HEK293 (cell line): ENCODE data around the gene HCFC1.

ENCODE experiments used
- BCL11A ChIP-seq: fragments of 450-650 bp; formaldehyde crosslinking; IDR thresholded peaks from 2 replicates; pipeline ENCODE4 v1.5.1; 2016; ENCODE audit warnings: low read depth, missing biosample characterization, missing genetic modification characterization
- ZBTB1 ChIP-seq: fragments of 450-650 bp; formaldehyde crosslinking; IDR thresholded peaks from 2 replicates; pipeline ENCODE4 v1.5.1; 2016; ENCODE audit warnings: missing biosample characterization, missing genetic modification characterization
- ZNF184 ChIP-seq: fragments of 450-650 bp; IDR thresholded peaks from 2 replicates; pipeline ENCODE4 v1.5.1; 2018; ENCODE audit warnings: missing biosample characterization, mild to moderate bottlenecking, missing genetic modification characterization
- ZNF324 ChIP-seq: fragments of 450-650 bp; formaldehyde crosslinking; IDR thresholded peaks from 2 replicates; pipeline ENCODE4 v1.5.1; 2016; ENCODE audit warnings: missing biosample characterization, missing genetic modification characterization
- ZNF670 ChIP-seq: fragments of 450-650 bp; formaldehyde crosslinking; IDR thresholded peaks from 2 replicates; pipeline ENCODE4 v1.5.1; 2016; ENCODE audit warnings: missing biosample characterization, missing genetic modification characterization, low read depth
- ZNF776 ChIP-seq: fragments of 450-650 bp; formaldehyde crosslinking; IDR thresholded peaks from 2 replicates; pipeline ENCODE4 v1.5.0; 2017; ENCODE audit warnings: missing biosample characterization, missing genetic modification characterization, borderline replicate concordance
- TF ChIP-seq, protein P1 (sequence below): fragments of 450-650 bp; formaldehyde crosslinking; IDR thresholded peaks from 2 replicates; pipeline ENCODE4 v1.5.1; 2016; ENCODE audit warnings: missing biosample characterization, missing genetic modification characterization

DNA sequence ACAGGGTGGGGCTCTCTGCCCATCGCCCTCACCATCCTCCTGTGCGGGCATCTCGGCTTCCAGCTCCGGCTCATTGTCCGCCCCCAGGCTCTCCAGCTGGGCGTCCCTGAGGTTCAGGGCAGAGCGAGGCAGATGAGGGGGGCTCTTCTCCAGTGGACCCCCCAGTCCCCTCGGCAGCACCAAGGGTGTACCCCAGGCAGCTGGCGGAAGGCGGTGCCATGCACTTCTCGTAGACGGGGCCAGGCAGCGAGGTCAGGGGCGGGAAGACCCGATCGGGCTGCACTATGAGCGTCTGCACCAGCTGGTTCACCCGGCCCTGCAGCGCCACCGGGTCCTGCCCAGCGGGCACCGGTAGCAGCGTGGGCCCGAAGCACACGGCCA is 61.6 kb downstream of the HCFC1 start:
- no peak for TF ChIP-seq ZNF670 (tag by site-specific recombination)
- no peak for TF ChIP-seq ZNF776 (tag by site-specific recombination)
- TF ChIP-seq, protein P1, sequence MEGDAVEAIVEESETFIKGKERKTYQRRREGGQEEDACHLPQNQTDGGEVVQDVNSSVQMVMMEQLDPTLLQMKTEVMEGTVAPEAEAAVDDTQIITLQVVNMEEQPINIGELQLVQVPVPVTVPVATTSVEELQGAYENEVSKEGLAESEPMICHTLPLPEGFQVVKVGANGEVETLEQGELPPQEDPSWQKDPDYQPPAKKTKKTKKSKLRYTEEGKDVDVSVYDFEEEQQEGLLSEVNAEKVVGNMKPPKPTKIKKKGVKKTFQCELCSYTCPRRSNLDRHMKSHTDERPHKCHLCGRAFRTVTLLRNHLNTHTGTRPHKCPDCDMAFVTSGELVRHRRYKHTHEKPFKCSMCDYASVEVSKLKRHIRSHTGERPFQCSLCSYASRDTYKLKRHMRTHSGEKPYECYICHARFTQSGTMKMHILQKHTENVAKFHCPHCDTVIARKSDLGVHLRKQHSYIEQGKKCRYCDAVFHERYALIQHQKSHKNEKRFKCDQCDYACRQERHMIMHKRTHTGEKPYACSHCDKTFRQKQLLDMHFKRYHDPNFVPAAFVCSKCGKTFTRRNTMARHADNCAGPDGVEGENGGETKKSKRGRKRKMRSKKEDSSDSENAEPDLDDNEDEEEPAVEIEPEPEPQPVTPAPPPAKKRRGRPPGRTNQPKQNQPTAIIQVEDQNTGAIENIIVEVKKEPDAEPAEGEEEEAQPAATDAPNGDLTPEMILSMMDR = no peak
- no peak for TF ChIP-seq BCL11A (tag by site-specific recombination)
- no peak for TF ChIP-seq ZNF184
- TF ChIP-seq ZNF324 (tag by site-specific recombination) = no peak
- TF ChIP-seq ZBTB1 = no peak
